Liver (tissue), 3 donors: ENCODE data around the gene HMSD.

Experiments
- ATF3 ChIP-seq: IDR thresholded peaks from 2 replicates; pipeline ENCODE4 v1.6.1; 2016; ENCODE audit warnings: antibody characterized with exemption
- CTCF ChIP-seq: fragments of 150-350 bp; IDR thresholded peaks from 2 replicates; pipeline ENCODE4 v1.5.1; 2017; ENCODE audit warnings: improper control_type of control experiment, low read depth, low read length; ENCODE audit not compliant: missing input control
- GABPA ChIP-seq, 2 donors: IDR thresholded peaks in 1 of 2; conservative IDR thresholded peaks in 1 of 2; 2 replicates each; pipeline ENCODE4 v1.6.1; 2016; ENCODE audit warnings: antibody characterized with exemption in 2 of 2, mild to moderate bottlenecking in 1 of 2, moderate library complexity in 1 of 2
- REST ChIP-seq: IDR thresholded peaks from 2 replicates; pipeline ENCODE4 v1.6.1; 2016; ENCODE audit warnings: antibody characterized with exemption, mild to moderate bottlenecking
- RXRA ChIP-seq, 2 donors: IDR thresholded peaks; 2 replicates each; pipeline ENCODE4 v1.6.1; 2017 to 2018; ENCODE audit warnings: antibody characterized with exemption in 2 of 2, mild to moderate bottlenecking in 1 of 2
- TAF1 ChIP-seq: conservative IDR thresholded peaks from 2 replicates; pipeline ENCODE4 v1.6.1; 2016; ENCODE audit warnings: antibody characterized with exemption, mild to moderate bottlenecking
- YY1 ChIP-seq: IDR thresholded peaks from 2 replicates; pipeline ENCODE4 v1.6.1; 2016; ENCODE audit warnings: antibody characterized with exemption, mild to moderate bottlenecking
- donor health status: healthy.
- donor health status: healthy.

GRCh38 chr18:64009305-64009704, 60.2 kb downstream of the HMSD start:
- TF ChIP-seq CTCF (no peak), YY1 (no peak), RXRA (IDR thresholded peaks at IDR 0.05) (no peak), ATF3 (no peak), GABPA (IDR thresholded peaks at IDR 0.05 in 1 of 2, conservative IDR thresholded peaks at IDR 0.05 in 1 of 2) (no peak), TAF1 (no peak), REST (no peak)
